HepG2 (cell line): ENCODE data around the gene AP3D1. TPM values are rescaled to one million over a fixed set of nuclear protein-coding genes. Genes with fewer than 3 reads are reported as not detected.

Source experiments
- ARHGAP35 ChIP-seq: sonication (generic); formaldehyde crosslinking; IDR thresholded peaks from 2 replicates; pipeline ENCODE4 v1.9.0; 2022; ENCODE audit warnings: mild to moderate bottlenecking, inconsistent platforms, moderate library complexity, missing genetic modification reagents, borderline replicate concordance
- FLYWCH1 ChIP-seq: sonication (generic); formaldehyde crosslinking; IDR thresholded peaks from 2 replicates; pipeline ENCODE4 v1.8.1; 2023; ENCODE audit warnings: mild to moderate bottlenecking, missing genetic modification reagents
- IRX3 ChIP-seq: sonication (generic); formaldehyde crosslinking; IDR thresholded peaks from 2 replicates; pipeline ENCODE4 v1.8.1; 2023; ENCODE audit warnings: mild to moderate bottlenecking, low read depth, missing genetic modification reagents, borderline replicate concordance
- MLLT10 ChIP-seq: sonication (generic); formaldehyde crosslinking; IDR thresholded peaks from 2 replicates; pipeline ENCODE4 v1.4.0; 2020; ENCODE audit warnings: missing genetic modification reagents
- NR2C2 ChIP-seq: sonication (generic); formaldehyde crosslinking; IDR thresholded peaks from 2 replicates; pipeline ENCODE4 v1.4.0; 2020; ENCODE audit warnings: missing genetic modification reagents, mild to moderate bottlenecking, moderate library complexity, borderline replicate concordance
- PCBP2 ChIP-seq: fragments of 200-400 bp; formaldehyde crosslinking; optimal IDR thresholded peaks from 2 replicates; pipeline ENCODE3; 2018; ENCODE audit warnings: low read length, low read depth; ENCODE audit not compliant: poor library complexity, severe bottlenecking
- POGZ ChIP-seq: sonication (generic); formaldehyde crosslinking; IDR thresholded peaks from 2 replicates; pipeline ENCODE4 v1.4.0; 2020; ENCODE audit warnings: mild to moderate bottlenecking, missing genetic modification reagents
- POLR2AphosphoS5 ChIP-seq: IDR thresholded peaks from 2 replicates; pipeline ENCODE4 v1.6.1; 2012; ENCODE audit warnings: low read depth, low read length
- PPARG ChIP-seq: conservative IDR thresholded peaks from 2 replicates; pipeline ENCODE4 v1.6.1; 2016; ENCODE audit warnings: missing biosample characterization, missing genetic modification reagents
- SNRNP70 ChIP-seq: fragments of 200-400 bp; formaldehyde crosslinking; IDR thresholded peaks from 2 replicates; pipeline ENCODE4 v1.6.1; 2017; ENCODE audit warnings: mild to moderate bottlenecking, low read depth, low read length, moderate library complexity
- TCF7L2 ChIP-seq: IDR thresholded peaks from 2 replicates; pipeline ENCODE4 v1.6.1; 2011; ENCODE audit warnings: mild to moderate bottlenecking, low read depth, low read length, moderate library complexity
- THAP11 ChIP-seq: IDR thresholded peaks from 2 replicates; pipeline ENCODE4 v1.6.1; 2016; ENCODE audit warnings: missing biosample characterization, missing genetic modification reagents
- U2AF1 ChIP-seq: fragments of 200-400 bp; formaldehyde crosslinking; optimal IDR thresholded peaks from 2 replicates; pipeline ENCODE3; 2017; ENCODE audit warnings: mild to moderate bottlenecking, low read depth, low read length
- ZFAT ChIP-seq: sonication (generic); formaldehyde crosslinking; conservative IDR thresholded peaks from 2 replicates; pipeline ENCODE4 v1.8.1; 2023; ENCODE audit warnings: missing genetic modification reagents, inconsistent platforms
- ZNF619 ChIP-seq: sonication (generic); formaldehyde crosslinking; IDR thresholded peaks from 2 replicates; pipeline ENCODE4 v1.4.0; 2020; ENCODE audit warnings: mild to moderate bottlenecking, missing genetic modification reagents
- ZNF747 ChIP-seq: sonication (generic); formaldehyde crosslinking; IDR thresholded peaks from 2 replicates; pipeline ENCODE4 v1.8.1; 2023; ENCODE audit warnings: missing genetic modification reagents, mild to moderate bottlenecking, borderline replicate concordance
- polyA plus RNA-seq, 8 experiments: library from polyadenylated mRNA; depleted of rRNA in 3 of 8; stranded (reverse) in 7 of 8; unstranded in 1 of 8; fragments of >200 nt; fragmentation: Illumina TruSeq in 4 of 8; extraction: Trizol in 4 of 8; gene quantifications; 2 replicates each; pipeline versions ENCODE4 v1.2.1 to v1.2.3, GENCODE V29; 2011 to 2016; ENCODE audit warnings: low read depth in 4 of 8, missing spikeins in 1 of 8, mixed read lengths in 1 of 8; ENCODE audit not compliant: insufficient read depth in 1 of 8
- total RNA-seq, 5 experiments: library from RNA; depleted of rRNA; stranded (reverse); fragments of >200 nt; fragmentation: Illumina TruSeq; extraction: Trizol; gene quantifications; 2 replicates each; pipeline ENCODE4 v1.2.3, GENCODE V29; 2016; ENCODE audit warnings: low read depth in 1 of 5
- TF ChIP-seq, protein P1 (sequence below): sonication (generic); formaldehyde crosslinking; IDR thresholded peaks from 2 replicates; pipeline ENCODE4 v1.8.1; 2023; ENCODE audit warnings: mild to moderate bottlenecking, missing genetic modification reagents
- TF ChIP-seq, protein P2 (sequence below): sonication (generic); formaldehyde crosslinking; IDR thresholded peaks from 2 replicates; pipeline ENCODE4 v1.5.1; 2020; ENCODE audit warnings: missing genetic modification reagents, mild to moderate bottlenecking, borderline replicate concordance
- TF ChIP-seq, protein P3 (sequence below): sonication (generic); formaldehyde crosslinking; IDR thresholded peaks from 2 replicates; pipeline ENCODE4 v1.4.0; 2020; ENCODE audit warnings: missing genetic modification reagents
- TF ChIP-seq, protein P4 (sequence below): sonication (generic); formaldehyde crosslinking; IDR thresholded peaks from 2 replicates; pipeline ENCODE4 v1.8.1; 2022; ENCODE audit warnings: low read depth, mild to moderate bottlenecking, missing genetic modification reagents
- TF ChIP-seq, protein P5 (sequence below): sonication (generic); formaldehyde crosslinking; IDR thresholded peaks from 2 replicates; pipeline ENCODE4 v1.8.0; 2022; ENCODE audit warnings: missing genetic modification reagents, low read depth, mild to moderate bottlenecking, borderline replicate concordance

AP3D1 gene
- total and polyA plus RNA-seq, 2 of the 13 experiments (the other 11 are each of a cell fraction or from before 2014, with no cell fraction given): 68.0 to 82.6 TPM

DNA sequence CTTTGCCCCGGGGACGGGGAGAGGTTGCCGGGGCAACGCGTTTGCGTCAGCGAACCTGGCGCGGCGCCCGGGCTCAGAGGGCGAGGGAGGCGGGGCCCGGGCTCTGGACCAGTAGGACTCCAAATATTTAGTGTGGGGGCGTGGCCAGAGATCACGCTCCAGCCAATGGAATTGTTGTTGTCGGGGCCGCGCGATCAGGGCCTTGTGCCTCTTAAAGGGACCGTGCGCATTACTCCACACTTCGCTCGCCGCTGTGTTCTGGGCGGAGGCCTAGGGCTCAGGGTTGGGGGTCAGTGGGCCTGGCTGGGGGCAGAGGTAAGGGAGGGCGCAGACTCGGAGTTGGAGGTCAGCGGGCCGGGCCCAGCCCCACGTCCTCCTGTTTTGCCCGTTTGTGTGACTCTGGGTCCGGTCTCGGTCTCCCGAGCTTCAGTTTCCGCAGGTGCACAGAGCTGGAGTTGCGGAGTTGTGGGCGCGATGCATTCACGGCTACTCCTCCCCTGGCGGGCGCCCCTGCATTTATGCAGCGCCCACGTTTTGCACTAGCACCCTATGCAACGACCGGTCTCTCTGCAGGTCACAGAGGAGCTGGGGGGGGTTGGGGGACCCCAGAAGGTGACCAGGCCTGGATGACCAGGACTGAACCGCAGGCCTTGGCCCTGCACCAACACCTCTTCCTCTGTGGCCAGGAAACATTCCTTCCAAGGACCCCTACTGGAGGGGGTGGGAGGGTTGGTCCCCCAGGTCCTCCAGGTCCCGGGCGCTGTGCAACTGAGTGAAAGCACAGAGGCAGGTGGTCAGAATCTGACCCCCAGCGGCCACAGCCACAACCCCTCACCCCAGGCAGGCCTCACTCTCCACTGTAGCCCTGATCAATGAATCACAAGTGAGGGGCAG, 89.6 kb downstream of the AP3D1 start (continued):
- TF ChIP-seq, protein P1, sequence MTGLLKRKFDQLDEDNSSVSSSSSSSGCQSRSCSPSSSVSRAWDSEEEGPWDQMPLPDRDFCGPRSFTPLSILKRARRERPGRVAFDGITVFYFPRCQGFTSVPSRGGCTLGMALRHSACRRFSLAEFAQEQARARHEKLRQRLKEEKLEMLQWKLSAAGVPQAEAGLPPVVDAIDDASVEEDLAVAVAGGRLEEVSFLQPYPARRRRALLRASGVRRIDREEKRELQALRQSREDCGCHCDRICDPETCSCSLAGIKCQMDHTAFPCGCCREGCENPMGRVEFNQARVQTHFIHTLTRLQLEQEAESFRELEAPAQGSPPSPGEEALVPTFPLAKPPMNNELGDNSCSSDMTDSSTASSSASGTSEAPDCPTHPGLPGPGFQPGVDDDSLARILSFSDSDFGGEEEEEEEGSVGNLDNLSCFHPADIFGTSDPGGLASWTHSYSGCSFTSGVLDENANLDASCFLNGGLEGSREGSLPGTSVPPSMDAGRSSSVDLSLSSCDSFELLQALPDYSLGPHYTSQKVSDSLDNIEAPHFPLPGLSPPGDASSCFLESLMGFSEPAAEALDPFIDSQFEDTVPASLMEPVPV (CRISPR knock-in tag): no peak
- TF ChIP-seq, protein P2, sequence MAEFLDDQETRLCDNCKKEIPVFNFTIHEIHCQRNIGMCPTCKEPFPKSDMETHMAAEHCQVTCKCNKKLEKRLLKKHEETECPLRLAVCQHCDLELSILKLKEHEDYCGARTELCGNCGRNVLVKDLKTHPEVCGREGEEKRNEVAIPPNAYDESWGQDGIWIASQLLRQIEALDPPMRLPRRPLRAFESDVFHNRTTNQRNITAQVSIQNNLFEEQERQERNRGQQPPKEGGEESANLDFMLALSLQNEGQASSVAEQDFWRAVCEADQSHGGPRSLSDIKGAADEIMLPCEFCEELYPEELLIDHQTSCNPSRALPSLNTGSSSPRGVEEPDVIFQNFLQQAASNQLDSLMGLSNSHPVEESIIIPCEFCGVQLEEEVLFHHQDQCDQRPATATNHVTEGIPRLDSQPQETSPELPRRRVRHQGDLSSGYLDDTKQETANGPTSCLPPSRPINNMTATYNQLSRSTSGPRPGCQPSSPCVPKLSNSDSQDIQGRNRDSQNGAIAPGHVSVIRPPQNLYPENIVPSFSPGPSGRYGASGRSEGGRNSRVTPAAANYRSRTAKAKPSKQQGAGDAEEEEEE (CRISPR knock-in tag): peak; percentile 48; the same call in 1 of the 2 replicates
- peak; percentile 60; the same call in 1 of the 2 replicates for TF ChIP-seq IRX3
- TF ChIP-seq, protein P3, sequence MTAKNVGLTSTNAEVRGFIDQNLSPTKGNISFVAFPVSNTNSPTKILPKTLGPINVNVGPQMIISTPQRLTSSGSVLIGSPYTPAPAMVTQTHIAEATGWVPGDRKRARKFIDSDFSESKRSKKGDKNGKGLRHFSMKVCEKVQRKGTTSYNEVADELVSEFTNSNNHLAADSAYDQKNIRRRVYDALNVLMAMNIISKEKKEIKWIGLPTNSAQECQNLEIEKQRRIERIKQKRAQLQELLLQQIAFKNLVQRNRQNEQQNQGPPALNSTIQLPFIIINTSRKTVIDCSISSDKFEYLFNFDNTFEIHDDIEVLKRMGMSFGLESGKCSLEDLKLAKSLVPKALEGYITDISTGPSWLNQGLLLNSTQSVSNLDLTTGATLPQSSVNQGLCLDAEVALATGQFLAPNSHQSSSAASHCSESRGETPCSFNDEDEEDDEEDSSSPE (CRISPR knock-in tag): peak; percentile 12
- TF ChIP-seq, protein P4, sequence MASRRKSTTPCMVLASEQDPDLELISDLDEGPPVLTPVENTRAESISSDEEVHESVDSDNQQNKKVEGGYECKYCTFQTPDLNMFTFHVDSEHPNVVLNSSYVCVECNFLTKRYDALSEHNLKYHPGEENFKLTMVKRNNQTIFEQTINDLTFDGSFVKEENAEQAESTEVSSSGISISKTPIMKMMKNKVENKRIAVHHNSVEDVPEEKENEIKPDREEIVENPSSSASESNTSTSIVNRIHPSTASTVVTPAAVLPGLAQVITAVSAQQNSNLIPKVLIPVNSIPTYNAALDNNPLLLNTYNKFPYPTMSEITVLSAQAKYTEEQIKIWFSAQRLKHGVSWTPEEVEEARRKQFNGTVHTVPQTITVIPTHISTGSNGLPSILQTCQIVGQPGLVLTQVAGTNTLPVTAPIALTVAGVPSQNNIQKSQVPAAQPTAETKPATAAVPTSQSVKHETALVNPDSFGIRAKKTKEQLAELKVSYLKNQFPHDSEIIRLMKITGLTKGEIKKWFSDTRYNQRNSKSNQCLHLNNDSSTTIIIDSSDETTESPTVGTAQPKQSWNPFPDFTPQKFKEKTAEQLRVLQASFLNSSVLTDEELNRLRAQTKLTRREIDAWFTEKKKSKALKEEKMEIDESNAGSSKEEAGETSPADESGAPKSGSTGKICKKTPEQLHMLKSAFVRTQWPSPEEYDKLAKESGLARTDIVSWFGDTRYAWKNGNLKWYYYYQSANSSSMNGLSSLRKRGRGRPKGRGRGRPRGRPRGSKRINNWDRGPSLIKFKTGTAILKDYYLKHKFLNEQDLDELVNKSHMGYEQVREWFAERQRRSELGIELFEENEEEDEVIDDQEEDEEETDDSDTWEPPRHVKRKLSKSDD (CRISPR knock-in tag): 0 out of 2 replicates have a peak, but pooled peaks have one; percentile 14
- TF ChIP-seq ARHGAP35 (CRISPR knock-in tag): no peak
- TF ChIP-seq NR2C2 (CRISPR knock-in tag): peak; percentile 76; the same call in 1 of the 2 replicates
- no peak for TF ChIP-seq MLLT10 (CRISPR knock-in tag)
- TF ChIP-seq, protein P5, sequence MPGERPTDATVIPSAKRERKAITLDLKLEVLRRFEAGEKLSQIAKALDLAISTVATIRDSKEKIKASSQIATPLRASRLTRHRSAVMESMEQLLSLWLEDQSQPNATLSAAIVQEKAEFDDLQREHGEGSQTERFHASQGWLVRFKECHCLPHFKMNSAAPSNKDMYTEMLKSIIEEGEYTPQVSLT (CRISPR knock-in tag): no peak
- TF ChIP-seq ZFAT (CRISPR knock-in tag): no peak
- TF ChIP-seq PPARG (CRISPR knock-in tag): no peak
- peak; percentile 91 for TF ChIP-seq POLR2AphosphoS5
- no peak for TF ChIP-seq THAP11 (CRISPR knock-in tag)
- no peak for TF ChIP-seq TCF7L2
- TF ChIP-seq ZNF747: 0 out of 2 replicates have a peak, but pooled peaks have one; percentile 46
- no peak for TF ChIP-seq PCBP2
- TF ChIP-seq POGZ (CRISPR knock-in tag): peak; percentile 29; the same call in 1 of the 2 replicates
- TF ChIP-seq ZNF619: peak; percentile 60; the same call in 1 of the 2 replicates
- no peak for TF ChIP-seq SNRNP70
- no peak for TF ChIP-seq U2AF1
- no peak for TF ChIP-seq FLYWCH1
